HFF-Myc (cell line): ENCODE measurements around the gene G6PC1.
"Not testable (repeated sequence)": the region's sequence is repeated elsewhere in the genome, so short reads cannot be mapped to it uniquely, and the experiment has no call there.

Experiments used
- DNase-seq: peaks from one replicate; pipeline ENCODE4 v3.0.0-alpha.2; 2011; ENCODE audit warnings: low read depth; ENCODE audit errors: extremely low read depth
- H3K4me3 ChIP-seq: replicated peaks from 2 replicates; pipeline ENCODE4 v1.5.1; 2011; ENCODE audit warnings: low read depth, mild to moderate bottlenecking, control low read depth, low read length
- CTCF ChIP-seq: IDR thresholded peaks from 2 replicates; pipeline ENCODE4 v1.5.1; 2012; ENCODE audit warnings: mild to moderate bottlenecking, low read depth, low read length, control low read depth; ENCODE audit errors: missing control alignments

G6PC1 gene

GRCh38 chr17:42894283-42895184, 6.1 kb upstream of the G6PC1 start:
- DNase-seq, result no peak
- TF ChIP-seq CTCF, result no peak
- no peak overlapping the region for H3K4me3 ChIP-seq

- DNase-seq, result peak; percentile 49
- no peak overlapping the region for H3K4me3 ChIP-seq
- TF ChIP-seq CTCF, result no peak
These were observed 5.4 kb upstream of the G6PC1 start for GRCh38 chr17:42895185-42895555.

GRCh38 chr17:42898147-42898811, 2.3 kb upstream of the G6PC1 start:
- DNase-seq, result no peak
- no peak for TF ChIP-seq CTCF
- H3K4me3 ChIP-seq, result no peak overlapping the region

GRCh38 chr17:42899981-42900380, 618 bp upstream of the G6PC1 start:
- not testable (repeated sequence) for DNase-seq, H3K4me3 ChIP-seq

GRCh38 chr17:42901535-42902229, 1.1 kb downstream of the G6PC1 start:
- H3K4me3 ChIP-seq, result no peak overlapping the region
- TF ChIP-seq CTCF, result no peak
- DNase-seq, result no peak

- TF ChIP-seq CTCF, result no peak
- DNase-seq, result no peak
These were observed 3.5 kb downstream of the G6PC1 start for GRCh38 chr17:42904110-42904469.

More at GRCh38 chr17:42904110-42904469, 3.5 kb downstream of the G6PC1 start:
- no peak overlapping the region for H3K4me3 ChIP-seq
